Activated B cell treated with CpG ODN at 0.5 μM for 24 hours (primary cell): ENCODE results near the gene NOL4L. TPM values are rescaled to one million over a fixed set of nuclear protein-coding genes. Genes with fewer than 3 reads are reported as not detected.
A peak's percentile ranks its signal among the peaks of the same experiment; 100 is the strongest.

ENCODE experiments used
- ATAC-seq: fragments of 200-7000 bp; cut with Tn5 transposase; one replicate; pipeline ENCODE4 v1.10.0; 2021; ENCODE audit warnings: low read depth, mild to moderate bottlenecking, moderate library complexity
- CTCF ChIA-PET: fragments of 350-600 bp; sonication (Branson Sonifier 250); formaldehyde crosslinking; loops from one replicate; lab custom pipeline; 2021; ENCODE audit warnings: antibody characterized with exemption; lab: Charles Lee
- POLR2A ChIA-PET: fragments of 350-600 bp; sonication (Branson Sonifier 250); formaldehyde crosslinking; loops from one replicate; lab custom pipeline; 2021; ENCODE audit warnings: antibody characterized with exemption; lab: Charles Lee
- DNase-seq: peaks from one replicate; pipeline ENCODE4 v3.0.0; 2022
- H3K27ac Mint-ChIP-seq: one replicate; pipeline ENCODE4 v1.8.0; 2020; ENCODE audit warnings: mixed read lengths
- H3K27me3 Mint-ChIP-seq: one replicate; pipeline ENCODE4 v1.8.0; 2021; ENCODE audit warnings: mixed read lengths
- H3K36me3 Mint-ChIP-seq: one replicate; pipeline ENCODE4 v1.8.0; 2021; ENCODE audit warnings: low read depth, mixed read lengths
- H3K4me1 Mint-ChIP-seq: one replicate; pipeline ENCODE4 v1.8.0; 2021; ENCODE audit warnings: mixed read lengths
- H3K4me3 Mint-ChIP-seq: one replicate; pipeline ENCODE4 v1.8.0; 2020; ENCODE audit warnings: mild to moderate bottlenecking, mixed read lengths
- H3K9me3 Mint-ChIP-seq: one replicate; pipeline ENCODE4 v1.8.0; 2020; ENCODE audit warnings: mixed read lengths
- intact Hi-C: fragments of 100-400 bp; cut with micrococcal nuclease; formaldehyde crosslinking; loops from one replicate; pipeline ENCODE4 v1.15.1; 2024
- total RNA-seq: library from RNA; stranded (reverse); gene quantifications from 2 replicates; pipeline ENCODE4 v1.2.3, GENCODE V29; 2022
- TF ChIP-seq, protein P1 (sequence below): fragments of 200-600 bp; IDR thresholded peaks from one replicate; pipeline ENCODE4 v1.8.0; 2022; ENCODE audit warnings: antibody characterized with exemption, mild to moderate bottlenecking

The NOL4L gene
- total RNA-seq, 1 donor from 2014 or later: 4.7 TPM

DNA sequence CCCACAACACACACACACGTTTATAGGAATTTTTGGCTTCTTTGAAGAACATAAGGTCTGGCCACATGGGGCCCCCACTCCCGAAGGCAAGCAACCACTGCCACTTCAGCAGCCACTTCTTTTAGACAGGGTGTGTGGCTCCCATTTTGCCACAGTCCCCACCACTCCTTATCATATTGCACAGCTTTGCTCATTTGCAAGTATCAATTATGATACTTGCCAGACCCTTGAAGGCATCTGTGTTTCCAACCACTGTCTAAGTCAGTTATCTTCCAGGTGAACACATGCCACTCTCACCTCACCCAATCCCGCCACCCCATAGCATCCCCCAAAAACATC, 73.1 kb downstream of the NOL4L start:
- CTCF ChIA-PET: no interaction called here
- H3K36me3 Mint-ChIP-seq: peaks cover 8% of the 10 kb centered on the region
- ATAC-seq (no peak), DNase-seq (no peak)
- no peaks in the 10 kb centered on the region for H3K9me3 Mint-ChIP-seq
- POLR2A ChIA-PET: no interaction called here
- no peak overlapping the region for H3K27ac Mint-ChIP-seq
- intact Hi-C loops: no loop called here
- no peaks in the 10 kb centered on the region for H3K27me3 Mint-ChIP-seq
- H3K4me3 Mint-ChIP-seq: no peak overlapping the region
- TF ChIP-seq, protein P1, sequence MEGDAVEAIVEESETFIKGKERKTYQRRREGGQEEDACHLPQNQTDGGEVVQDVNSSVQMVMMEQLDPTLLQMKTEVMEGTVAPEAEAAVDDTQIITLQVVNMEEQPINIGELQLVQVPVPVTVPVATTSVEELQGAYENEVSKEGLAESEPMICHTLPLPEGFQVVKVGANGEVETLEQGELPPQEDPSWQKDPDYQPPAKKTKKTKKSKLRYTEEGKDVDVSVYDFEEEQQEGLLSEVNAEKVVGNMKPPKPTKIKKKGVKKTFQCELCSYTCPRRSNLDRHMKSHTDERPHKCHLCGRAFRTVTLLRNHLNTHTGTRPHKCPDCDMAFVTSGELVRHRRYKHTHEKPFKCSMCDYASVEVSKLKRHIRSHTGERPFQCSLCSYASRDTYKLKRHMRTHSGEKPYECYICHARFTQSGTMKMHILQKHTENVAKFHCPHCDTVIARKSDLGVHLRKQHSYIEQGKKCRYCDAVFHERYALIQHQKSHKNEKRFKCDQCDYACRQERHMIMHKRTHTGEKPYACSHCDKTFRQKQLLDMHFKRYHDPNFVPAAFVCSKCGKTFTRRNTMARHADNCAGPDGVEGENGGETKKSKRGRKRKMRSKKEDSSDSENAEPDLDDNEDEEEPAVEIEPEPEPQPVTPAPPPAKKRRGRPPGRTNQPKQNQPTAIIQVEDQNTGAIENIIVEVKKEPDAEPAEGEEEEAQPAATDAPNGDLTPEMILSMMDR: no peak
- peaks cover 42% of the 10 kb centered on the region for H3K4me1 Mint-ChIP-seq

- Mint-ChIP-seq H3K4me1 (peaks cover 42% of the 10 kb centered on the region), H3K27me3 (no peaks in the 10 kb centered on the region), H3K9me3 (no peaks in the 10 kb centered on the region), H3K27ac (no peak overlapping the region), H3K36me3 (peaks cover 8% of the 10 kb centered on the region), H3K4me3 (no peak overlapping the region)
- intact Hi-C loops: no loop called here
- DNase-seq (no peak), ATAC-seq (no peak)
- TF ChIP-seq, protein P1: no peak
- CTCF ChIA-PET: no interaction called here
- POLR2A ChIA-PET: interaction anchor here (0.6 kb wide), 1 partner anchor 1602 kb away, joined by 3 read pairs; no protein-coding TSS in a partner anchor
These were observed 73.6 kb downstream of the NOL4L start for GRCh38 chr20:32511358-32512046.

DNA sequence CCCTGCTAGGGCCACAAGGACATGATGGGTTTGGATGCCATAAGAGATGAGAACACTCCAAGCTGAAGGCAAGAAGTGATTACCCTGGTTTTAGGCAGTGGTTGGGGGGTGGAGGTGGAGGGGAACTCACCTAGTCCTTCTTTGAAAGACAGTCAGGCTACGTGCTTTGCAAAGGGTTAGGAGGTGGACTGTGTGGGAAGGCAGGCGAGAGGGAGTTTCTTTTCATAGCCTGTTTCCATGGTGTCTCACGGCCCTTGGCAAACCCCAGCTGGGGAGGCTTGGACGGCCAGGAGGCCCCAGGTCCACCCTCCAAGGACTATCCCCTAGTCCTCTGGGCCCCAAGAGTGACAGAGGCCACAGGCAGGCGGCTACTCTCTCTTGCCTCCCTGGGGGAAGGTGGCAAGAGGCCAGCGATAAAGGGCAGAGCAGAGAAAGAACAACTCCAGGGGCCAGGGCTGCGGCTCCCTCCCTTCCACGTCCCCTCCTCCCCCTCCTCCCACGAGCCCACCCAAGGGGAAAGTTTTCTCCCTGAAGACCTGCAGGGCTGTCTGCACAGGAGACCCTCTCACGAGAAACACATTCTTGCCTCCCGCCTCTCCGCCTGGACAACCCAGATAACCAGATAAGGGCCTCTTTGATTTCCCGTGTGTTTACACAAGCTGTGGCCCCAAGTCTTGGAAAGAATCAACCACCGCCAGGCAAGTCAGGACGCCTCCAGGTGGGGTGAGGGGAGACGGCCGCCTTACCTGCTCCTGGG, 74.4 kb downstream of the NOL4L start:
- ATAC-seq (no peak), DNase-seq (no peak)
- H3K9me3 Mint-ChIP-seq: no peaks in the 10 kb centered on the region
- H3K27ac Mint-ChIP-seq: no peak overlapping the region
- ChIA-PET CTCF (no interaction called here), POLR2A (interaction anchor here (0.6 kb wide), 1 partner anchor 1603 kb away, joined by 3 read pairs; no protein-coding TSS in a partner anchor)
- TF ChIP-seq, protein P1: no peak
- peaks cover 4% of the 10 kb centered on the region for H3K36me3 Mint-ChIP-seq
- H3K4me1 Mint-ChIP-seq: peaks cover 42% of the 10 kb centered on the region
- intact Hi-C loops: no loop called here
- no peaks in the 10 kb centered on the region for H3K27me3 Mint-ChIP-seq
- H3K4me3 Mint-ChIP-seq: no peak overlapping the region

- peaks cover 42% of the 10 kb centered on the region for H3K4me1 Mint-ChIP-seq
- H3K9me3 Mint-ChIP-seq: no peaks in the 10 kb centered on the region
- H3K27me3 Mint-ChIP-seq: no peaks in the 10 kb centered on the region
- H3K27ac Mint-ChIP-seq: no peak overlapping the region
- CTCF ChIA-PET: no interaction called here
- no peak for DNase-seq
- TF ChIP-seq, protein P1: no peak
- no peak overlapping the region for H3K4me3 Mint-ChIP-seq
- POLR2A ChIA-PET: no interaction called here
- no peak for ATAC-seq
- no peaks in the 10 kb centered on the region for H3K36me3 Mint-ChIP-seq
- intact Hi-C loops: no loop called here
These were observed 75.0 kb downstream of the NOL4L start for GRCh38 chr20:32510120-32510600.

GRCh38 chr20:32509639-32510066, 75.5 kb downstream of the NOL4L start:
- H3K27ac Mint-ChIP-seq: peak overlapping the region; percentile 15
- intact Hi-C loops: no loop called here
- H3K9me3 Mint-ChIP-seq: no peaks in the 10 kb centered on the region
- no peaks in the 10 kb centered on the region for H3K27me3 Mint-ChIP-seq
- TF ChIP-seq, protein P1: no peak
- DNase-seq (no peak), ATAC-seq (peak; percentile 82)
- peaks cover 42% of the 10 kb centered on the region for H3K4me1 Mint-ChIP-seq
- ChIA-PET CTCF (interaction anchor here (0.9 kb wide), 1 partner anchor 143 kb away, joined by 3 read pairs; no protein-coding TSS in a partner anchor), POLR2A (no interaction called here)
- H3K36me3 Mint-ChIP-seq: no peaks in the 10 kb centered on the region
- peak overlapping the region; percentile 40 for H3K4me3 Mint-ChIP-seq
